LNCaP clone FGC (cell line): ENCODE data around the gene NOL3.

ENCODE experiments used
- DNase-seq: peaks from one replicate; pipeline ENCODE4 v3.0.0-alpha.2; 2011; ENCODE audit warnings: low read depth
- H3K4me3 ChIP-seq: 2 replicates; pipeline ENCODE4 v1.5.1; 2011; ENCODE audit warnings: mild to moderate bottlenecking, low read depth, low read length, control low read depth
- TF ChIP-seq, protein P1 (sequence below): IDR thresholded peaks from 2 replicates; pipeline ENCODE4 v1.5.1; 2012; ENCODE audit warnings: mild to moderate bottlenecking; ENCODE audit not compliant: control insufficient read depth, insufficient read depth; ENCODE audit errors: extremely low read depth

NOL3 gene

DNA sequence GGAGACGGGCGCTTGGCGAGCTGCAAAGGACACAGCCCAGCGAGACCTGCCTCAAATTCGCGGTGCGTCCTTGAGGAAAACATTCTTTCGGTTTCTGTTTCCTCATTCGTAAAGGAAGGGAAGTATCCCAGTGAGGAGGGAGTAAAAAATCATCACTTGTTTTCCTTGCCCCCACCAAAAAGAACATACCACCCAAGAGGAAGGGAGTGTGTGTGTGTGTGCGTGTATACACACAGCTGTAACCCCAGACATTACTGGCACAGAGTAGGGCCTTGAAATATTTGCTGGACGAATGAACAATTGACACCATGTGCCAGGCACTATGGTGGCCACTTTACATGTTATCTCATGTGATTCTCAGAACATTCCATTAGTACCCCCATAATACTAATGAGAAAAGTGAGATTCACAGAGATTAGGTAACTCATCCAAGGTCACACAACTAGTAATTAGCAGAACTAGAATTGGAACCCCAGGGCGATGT, 15.4 kb downstream of the NOL3 start:
- no peak for DNase-seq
- TF ChIP-seq, protein P1, sequence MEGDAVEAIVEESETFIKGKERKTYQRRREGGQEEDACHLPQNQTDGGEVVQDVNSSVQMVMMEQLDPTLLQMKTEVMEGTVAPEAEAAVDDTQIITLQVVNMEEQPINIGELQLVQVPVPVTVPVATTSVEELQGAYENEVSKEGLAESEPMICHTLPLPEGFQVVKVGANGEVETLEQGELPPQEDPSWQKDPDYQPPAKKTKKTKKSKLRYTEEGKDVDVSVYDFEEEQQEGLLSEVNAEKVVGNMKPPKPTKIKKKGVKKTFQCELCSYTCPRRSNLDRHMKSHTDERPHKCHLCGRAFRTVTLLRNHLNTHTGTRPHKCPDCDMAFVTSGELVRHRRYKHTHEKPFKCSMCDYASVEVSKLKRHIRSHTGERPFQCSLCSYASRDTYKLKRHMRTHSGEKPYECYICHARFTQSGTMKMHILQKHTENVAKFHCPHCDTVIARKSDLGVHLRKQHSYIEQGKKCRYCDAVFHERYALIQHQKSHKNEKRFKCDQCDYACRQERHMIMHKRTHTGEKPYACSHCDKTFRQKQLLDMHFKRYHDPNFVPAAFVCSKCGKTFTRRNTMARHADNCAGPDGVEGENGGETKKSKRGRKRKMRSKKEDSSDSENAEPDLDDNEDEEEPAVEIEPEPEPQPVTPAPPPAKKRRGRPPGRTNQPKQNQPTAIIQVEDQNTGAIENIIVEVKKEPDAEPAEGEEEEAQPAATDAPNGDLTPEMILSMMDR = no peak
- H3K4me3 ChIP-seq = no peak overlapping the region

DNA sequence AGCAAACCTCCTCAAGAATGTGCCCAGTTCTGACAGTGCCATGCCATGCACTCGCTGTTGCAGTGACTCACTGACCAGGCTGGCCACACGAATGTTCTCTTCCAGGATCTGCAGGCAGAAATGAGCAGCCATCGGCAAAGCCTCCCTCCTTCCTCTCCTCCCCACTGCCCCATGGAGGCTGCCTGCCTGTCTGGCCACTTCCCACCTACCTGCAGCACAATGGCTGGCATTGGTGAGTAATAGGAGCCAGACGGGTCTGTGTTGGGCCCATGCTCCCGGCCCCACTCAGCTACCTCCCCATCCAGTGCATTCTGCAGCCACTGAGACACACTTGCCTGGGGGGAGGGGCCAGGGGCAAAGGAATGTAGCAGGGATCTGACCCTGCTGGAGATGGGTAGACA, 16.2 kb downstream of the NOL3 start:
- TF ChIP-seq, protein P1 = no peak
- H3K4me3 ChIP-seq = no peak overlapping the region
- DNase-seq = no peak

DNA sequence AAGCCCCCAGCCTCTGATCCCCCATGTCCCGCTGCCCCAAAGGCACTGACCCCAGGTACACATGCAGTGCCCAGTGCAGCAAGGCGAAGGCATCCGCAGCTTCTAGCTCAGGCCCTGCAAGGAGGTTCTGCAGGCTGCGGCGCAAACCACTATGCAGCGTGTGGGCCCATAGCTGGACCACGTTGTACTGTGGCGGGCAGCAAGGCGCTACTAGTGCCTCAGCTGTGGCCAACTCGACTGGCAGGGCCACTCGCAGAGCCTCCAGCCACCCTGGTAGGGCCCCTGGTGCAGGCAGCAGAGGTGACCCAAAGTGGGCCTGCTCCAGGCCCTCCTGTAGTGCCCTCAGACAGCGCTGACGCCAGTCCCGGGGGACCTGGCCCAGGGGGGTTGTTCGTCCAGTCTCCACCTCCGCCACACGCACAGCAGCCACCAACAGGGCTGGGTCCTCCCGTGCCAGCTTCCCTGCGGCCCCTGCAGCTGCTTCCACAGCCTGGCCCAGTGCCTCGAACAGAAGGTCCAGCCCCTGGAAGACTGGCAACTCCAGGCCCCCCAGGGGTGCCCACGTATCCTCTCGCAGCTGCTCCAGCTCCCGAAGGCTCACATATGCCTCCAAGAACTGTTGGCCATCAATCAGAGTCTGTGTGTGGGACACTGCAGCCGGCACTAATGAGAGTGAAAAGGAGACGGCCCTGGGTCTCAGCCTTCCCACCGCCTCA, 17.0 kb downstream of the NOL3 start:
- no peak overlapping the region for H3K4me3 ChIP-seq
- TF ChIP-seq, protein P1 = no peak
- DNase-seq = no peak

DNA sequence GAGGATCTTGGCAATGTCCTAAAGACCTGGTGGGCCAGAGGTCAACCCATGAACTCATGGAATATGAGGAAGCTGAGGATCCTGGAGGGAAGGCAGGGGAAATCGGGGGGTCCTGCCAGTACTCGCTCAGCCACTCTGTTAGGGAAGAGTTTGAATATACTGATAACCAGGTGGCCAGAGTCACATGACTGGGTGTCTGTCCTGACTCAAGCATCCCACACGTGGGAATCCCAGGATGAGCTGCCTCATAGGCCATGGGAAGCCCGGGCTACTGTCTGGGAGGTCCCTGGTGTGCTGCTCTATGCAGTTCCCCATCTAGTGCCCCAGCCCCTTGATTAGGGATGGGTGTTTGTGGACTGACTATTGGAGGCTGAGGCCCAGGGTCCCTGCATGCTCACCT, 18.0 kb downstream of the NOL3 start:
- TF ChIP-seq, protein P1 = no peak
- no peak for DNase-seq
- no peak overlapping the region for H3K4me3 ChIP-seq

DNA sequence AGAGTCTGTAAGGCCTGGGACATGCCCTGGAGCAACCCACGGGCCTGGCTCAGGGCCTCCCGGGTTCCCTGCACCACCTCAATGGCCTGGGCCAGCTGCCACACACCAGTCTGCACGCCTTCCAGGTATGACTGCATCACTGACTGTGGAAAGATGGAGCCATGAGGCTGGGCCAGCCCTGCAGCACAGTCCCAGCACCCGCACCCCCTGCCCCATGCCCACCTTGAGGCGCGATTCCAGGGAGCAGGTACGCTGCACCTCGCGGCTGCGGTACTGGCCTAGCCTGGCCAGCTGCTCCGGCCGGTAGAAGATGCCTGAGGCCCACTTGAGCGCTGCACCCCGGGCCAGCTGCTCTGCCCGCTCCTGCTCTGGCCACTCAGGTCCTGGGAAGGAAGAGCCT, 18.5 kb downstream of the NOL3 start:
- TF ChIP-seq, protein P1 = no peak
- H3K4me3 ChIP-seq = no peak overlapping the region

DNA sequence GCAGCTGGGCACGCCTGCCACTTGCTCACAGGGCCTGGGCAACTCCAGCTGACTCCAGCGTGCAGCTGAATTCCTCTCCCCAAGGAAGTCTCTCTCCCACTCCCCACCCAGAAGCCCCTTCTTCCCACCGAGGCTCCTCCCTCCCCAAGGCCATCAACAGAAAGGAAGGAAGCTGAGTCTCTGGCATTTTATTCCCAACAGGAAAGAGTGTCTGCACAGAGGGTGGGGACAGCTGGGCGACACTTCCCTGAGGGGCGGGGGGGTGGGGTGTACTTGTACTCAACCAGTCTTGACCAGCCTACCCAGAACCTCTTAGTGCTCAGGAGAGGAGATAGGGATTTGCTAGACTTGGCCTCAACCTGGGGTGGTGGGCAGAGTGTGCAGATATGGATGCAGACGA, 19.7 kb downstream of the NOL3 start, which contains the start of gene EXOC3L1:
EXOC3L1 (minus strand) TSS at position 96 of the 400 bp plus-strand sequence. CDS start 460 bp downstream, outside the sequence.
- H3K4me3 ChIP-seq = no peak within 1 kb of the TSS
- DNase-seq = no peak
- TF ChIP-seq, protein P1 = no peak

More for the DNA sequence above, 18.5 kb downstream of the NOL3 start:
- DNase-seq = no peak
